ENCODE results near the gene C6orf163.

DNA sequence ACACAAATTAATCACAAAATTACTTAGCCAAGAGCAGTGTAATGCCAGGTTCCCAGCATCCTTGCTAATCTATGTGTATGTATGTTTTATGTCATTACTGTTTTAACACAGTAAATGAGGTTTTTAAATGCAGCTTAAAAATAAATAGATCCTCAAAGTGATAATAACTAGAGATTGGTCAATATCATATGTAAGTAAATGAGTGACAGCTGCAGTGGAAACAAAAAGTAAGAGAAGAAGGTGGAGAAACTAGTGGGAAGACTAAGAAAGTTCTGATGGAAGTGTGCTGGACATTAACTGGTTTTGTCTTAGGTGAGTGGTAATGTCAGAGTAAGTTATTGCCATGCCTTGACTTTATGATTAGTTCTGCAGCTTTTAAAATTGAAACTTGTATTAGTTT is 13.7 kb upstream of the C6orf163 start:
- TF ChIP-seq CTCF (conservative IDR thresholded peaks at IDR 0.05; ENCODE audit: low read length) (no peak), EZH2phosphoT487 (IDR thresholded peaks at IDR 0.05; ENCODE audit: borderline replicate concordance, low read depth, low read length) (no peak)

All from OCI-LY7 (cell line).